GM18873 (cell line): Measurements from ENCODE around the gene DDX28.

Experiments used
- ATAC-seq: cut with Tn5 transposase; IDR thresholded peaks from one replicate; pipeline ENCODE4 v1.9.1; 2021; ENCODE audit warnings: mild to moderate bottlenecking, moderate library complexity, moderate number of reproducible peaks; ENCODE audit not compliant: unreplicated experiment, low FRiP score

DDX28 gene, protein sequence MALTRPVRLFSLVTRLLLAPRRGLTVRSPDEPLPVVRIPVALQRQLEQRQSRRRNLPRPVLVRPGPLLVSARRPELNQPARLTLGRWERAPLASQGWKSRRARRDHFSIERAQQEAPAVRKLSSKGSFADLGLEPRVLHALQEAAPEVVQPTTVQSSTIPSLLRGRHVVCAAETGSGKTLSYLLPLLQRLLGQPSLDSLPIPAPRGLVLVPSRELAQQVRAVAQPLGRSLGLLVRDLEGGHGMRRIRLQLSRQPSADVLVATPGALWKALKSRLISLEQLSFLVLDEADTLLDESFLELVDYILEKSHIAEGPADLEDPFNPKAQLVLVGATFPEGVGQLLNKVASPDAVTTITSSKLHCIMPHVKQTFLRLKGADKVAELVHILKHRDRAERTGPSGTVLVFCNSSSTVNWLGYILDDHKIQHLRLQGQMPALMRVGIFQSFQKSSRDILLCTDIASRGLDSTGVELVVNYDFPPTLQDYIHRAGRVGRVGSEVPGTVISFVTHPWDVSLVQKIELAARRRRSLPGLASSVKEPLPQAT

DNA sequence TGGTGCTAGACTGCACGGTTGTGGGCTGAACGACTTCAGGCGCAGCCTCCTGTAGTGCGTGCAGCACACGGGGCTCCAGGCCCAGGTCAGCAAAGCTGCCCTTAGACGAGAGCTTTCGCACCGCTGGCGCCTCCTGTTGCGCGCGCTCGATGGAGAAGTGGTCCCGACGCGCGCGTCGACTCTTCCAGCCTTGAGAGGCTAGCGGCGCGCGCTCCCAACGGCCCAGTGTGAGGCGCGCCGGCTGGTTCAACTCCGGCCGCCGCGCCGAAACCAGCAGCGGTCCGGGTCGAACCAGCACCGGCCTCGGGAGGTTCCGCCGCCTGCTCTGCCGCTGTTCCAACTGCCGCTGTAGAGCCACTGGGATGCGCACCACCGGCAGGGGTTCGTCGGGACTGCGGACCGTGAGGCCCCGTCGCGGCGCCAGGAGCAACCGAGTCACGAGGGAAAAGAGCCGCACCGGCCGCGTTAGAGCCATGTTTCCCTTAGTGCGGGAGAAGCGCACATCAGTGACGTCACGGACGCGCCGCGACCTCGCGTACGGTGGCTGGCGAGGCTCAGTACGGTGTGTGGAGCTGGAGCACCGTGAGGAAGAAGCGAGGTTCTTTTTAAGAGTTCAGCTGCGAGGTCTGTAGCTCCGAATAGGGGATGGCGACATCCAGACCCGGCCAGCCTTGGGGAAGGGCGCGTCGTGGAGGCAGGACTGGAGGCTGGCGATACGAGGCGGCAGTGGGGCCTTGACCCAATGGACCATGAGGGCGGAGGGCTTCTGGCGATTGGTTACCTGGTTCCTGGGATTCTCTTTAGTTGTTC is at the start of gene DDX28, which contains the start of gene DUS2:
DDX28 (minus strand) TSS at position 505 of the 810 bp plus-strand sequence; CDS start at position 475, 30 bp downstream.
DUS2 (plus strand) TSS at position 557 of the 810 bp plus-strand sequence. CDS start 14,740 bp downstream, outside the sequence.
- peak; percentile 66 for ATAC-seq

GRCh38 chr16:68072038-68072695 is 49.1 kb upstream of the DDX28 start:
- no peak for ATAC-seq

DNA sequence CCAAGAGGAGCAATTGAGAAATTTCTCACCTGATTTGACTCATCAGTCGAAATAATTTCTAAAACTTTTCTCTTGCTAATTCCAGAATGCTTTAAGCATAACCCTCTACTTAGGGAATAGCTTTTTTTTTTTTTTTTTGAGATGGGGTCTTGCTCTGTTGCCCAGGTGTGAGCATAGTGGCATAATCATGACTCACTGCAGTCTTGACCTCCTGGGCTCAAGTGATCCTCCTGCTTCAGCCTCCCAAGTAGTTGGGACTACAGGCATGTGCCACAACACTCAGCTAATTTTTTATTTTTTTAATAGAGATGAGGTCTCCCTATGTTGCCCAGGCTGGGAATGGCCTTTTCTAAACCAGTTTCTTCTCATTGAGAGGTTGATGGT is 48.5 kb upstream of the DDX28 start:
- ATAC-seq: no peak

DNA sequence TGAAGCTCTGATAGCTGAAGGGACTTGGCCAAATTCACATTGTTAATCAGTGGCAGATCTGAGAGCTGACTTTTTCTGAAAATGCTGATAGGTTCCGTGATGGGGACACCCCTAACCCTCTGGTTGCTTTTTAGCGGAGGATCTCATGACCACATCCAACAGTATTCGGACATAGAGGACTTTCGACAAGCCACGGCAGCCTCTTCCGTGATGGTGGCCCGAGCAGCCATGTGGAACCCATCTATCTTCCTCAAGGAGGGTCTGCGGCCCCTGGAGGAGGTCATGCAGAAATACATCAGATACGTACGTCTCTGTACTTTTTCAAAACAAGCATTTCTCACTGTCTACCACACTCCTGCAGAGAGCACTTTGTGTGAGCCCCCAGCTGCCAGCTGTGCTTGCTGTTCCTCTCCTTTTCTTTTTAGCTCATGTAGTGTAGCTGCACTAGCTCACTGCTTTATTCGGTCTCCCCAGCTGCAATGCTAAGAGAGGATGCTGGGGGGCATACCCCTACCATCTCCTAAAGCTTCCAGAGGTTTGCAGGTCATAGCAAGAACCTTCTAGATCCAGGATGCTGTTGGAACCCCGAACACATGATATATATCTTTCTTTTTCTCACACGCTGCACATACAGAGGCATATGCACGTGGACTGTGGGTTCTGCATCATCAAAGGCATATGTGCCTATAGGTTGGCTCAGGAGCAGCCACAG is 47.9 kb upstream of the DDX28 start:
- no peak for ATAC-seq

GRCh38 chr16:68070249-68070730 is 47.3 kb upstream of the DDX28 start:
- no peak for ATAC-seq

DNA sequence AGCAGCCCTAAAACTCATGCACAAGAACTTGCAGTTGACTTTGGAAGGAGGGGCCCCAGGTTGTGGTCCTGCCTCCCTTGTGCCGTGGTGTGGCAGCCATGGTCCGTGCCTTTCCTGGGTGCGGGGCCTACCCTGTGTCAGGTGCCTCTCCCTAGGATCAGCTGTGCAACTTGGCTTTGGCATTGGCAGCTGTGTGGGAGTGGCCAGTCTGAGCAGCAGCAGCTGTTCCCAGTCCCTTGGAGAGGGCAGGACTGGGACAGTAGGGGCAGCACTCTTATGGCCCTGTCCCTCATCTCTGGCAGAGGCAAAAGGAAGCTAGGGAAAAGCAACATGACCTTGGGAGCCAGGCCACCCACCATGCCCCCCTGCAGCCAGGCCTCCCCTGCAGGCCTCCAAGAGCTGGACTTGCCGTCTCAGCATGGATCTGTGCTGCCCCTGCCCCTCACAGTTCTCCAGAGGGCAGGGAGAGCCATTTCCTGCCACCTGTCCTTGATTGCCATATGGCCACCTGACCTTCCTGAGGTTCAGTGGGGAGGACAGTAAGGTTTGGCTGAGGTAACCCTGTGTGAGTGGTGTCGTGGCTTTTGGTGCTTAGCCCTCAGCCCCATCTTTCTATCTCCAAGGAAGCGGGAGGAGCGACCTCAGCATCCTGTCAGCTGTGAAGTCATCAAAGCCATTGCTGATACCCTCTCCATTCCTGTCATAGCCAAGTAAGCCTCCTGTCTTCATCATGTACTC is 46.6 kb upstream of the DDX28 start:
- no peak for ATAC-seq

DNA sequence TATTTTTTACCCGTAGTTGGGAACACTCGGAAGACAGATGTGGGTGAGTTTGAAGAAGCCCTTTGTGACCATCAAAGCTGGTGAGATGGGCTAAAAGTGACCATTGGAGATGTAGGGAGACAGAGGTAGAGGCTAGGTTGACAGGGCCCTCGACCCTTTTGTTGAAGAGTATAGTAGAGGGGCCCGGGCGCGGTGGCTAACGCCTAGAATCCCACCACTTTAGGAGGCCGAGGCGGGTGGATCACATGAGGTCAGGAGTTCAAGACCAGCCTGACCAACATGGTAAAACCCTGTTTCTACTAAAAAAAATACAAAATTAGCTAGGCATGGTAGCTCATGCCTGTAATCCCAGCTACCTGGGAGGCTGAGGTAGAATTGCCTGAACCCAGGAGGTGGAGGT is 45.9 kb upstream of the DDX28 start:
- no peak for ATAC-seq

DNA sequence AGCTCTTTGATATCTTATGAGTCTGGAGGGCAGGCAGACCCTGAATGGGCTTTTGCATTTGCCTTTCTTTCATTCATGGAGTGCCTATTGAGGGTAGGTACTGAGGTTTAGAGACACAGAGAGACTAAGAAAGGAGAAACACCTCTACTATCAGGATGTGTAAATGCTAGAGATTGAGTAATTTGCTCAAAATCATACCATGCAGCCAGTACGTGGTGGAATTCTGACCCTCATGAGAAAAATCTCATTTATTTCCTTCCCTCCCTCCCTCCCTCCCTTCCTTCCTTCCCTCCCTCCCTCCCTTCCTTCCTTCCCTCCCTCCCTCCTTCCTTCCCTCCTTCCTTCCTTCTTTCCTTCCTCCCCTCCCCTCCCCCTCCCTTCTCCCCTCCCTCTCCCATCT is 43.7 kb upstream of the DDX28 start:
- ATAC-seq: no peak

GRCh38 chr16:68065716-68066305 is 42.8 kb upstream of the DDX28 start:
- no peak for ATAC-seq

DNA sequence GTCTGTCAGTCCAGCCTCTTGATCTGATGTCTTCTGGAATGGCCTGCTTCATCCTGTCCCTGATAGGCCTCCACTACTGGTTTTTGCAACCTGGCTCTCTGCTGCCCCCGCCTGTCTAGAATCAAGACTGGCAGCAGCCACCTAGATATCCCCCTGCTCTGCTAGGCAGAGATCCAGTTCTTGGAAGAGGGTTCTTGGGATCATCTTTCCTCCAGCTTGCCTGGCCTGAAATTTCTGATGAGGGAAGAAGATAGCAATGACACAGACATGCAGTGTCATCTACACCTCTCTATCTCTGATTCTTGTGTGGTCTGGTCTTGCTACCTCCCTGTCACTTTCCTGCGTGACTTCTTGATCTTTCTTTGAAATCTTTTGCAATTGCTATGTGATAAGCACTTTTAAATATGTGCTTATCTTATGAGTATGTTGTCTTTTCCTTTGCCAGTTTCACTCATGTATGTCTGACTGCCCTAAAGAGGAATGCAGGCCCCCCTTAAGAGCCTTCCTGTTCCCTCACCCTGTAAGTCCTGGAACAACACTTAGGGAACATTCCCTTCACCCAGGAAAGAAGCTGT is 41.8 kb upstream of the DDX28 start:
- no peak for ATAC-seq

GRCh38 chr16:68062910-68063393 is 39.9 kb upstream of the DDX28 start:
- no peak for ATAC-seq

GRCh38 chr16:68061396-68061795 is 38.4 kb upstream of the DDX28 start:
- no peak for ATAC-seq

DNA sequence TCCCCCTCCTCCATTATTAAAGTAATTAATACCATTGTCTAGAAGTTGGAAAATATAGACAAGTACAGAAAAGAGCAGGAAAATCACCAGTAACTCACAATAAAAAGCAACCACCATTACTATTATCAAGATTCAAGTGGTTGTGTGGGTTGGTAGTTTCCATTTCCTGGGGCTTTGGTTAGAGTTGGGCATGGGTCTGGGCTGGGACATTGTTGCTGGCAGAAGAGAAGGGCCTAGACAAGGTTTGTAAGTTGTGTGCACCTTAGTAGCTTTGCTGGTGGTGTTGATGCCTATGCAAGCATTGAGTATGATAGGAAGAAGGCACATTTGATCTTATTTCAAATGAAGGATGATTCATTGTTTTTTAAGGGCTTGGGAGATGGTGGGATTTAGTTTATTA is 36.8 kb upstream of the DDX28 start:
- no peak for ATAC-seq

DNA sequence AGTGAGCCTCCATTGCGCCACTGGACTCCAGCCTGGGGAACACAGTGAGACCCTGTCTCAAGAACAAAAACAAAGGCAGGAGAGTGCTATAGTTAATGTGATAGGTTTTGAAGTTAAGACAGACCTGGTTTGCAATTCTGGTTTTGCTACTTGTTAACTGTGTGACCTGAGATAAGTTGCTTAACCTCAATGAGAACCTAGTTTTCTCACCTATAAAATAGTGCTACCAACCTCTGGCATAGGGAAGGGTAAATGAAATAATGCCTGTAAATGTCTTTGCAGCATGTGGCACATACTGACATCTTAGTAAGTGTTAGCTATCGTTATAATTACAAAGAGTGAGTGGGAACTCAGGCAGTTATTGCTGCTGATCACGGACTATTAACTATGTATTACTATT is 32.4 kb upstream of the DDX28 start:
- no peak for ATAC-seq

DNA sequence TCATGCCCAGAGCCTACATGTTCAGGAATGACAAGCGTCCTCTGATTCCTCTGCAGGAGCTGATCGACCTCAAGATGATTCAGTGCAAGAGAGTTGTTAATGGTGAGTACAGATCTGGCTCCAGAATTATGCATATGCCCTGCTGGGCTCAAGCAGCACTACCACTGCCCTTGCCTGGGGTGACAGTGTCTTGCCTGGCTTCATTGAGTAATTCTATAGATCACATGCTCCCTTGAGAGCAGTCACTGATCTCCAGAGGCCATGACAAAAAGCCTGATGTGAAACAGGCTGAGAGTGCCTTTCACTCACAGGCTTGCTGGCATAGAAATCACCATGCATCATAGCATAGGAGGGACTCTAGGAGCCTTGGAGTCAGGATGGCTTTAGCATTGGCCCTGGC is 26.4 kb upstream of the DDX28 start:
- no peak for ATAC-seq

- ATAC-seq: no peak
These were observed 25.0 kb upstream of the DDX28 start for GRCh38 chr16:68047987-68048386.

GRCh38 chr16:68046106-68046505 is 23.1 kb upstream of the DDX28 start:
- ATAC-seq: no peak

GRCh38 chr16:68041783-68042182 is 18.8 kb upstream of the DDX28 start:
- ATAC-seq: no peak
